Astrocyte of the hippocampus (primary cell): ENCODE data around the gene KCNQ2.

Source experiments
- DNase-seq: peaks from one replicate; pipeline ENCODE4 v3.0.0; 2011; ENCODE audit warnings: low read depth, low spot score

KCNQ2 gene

GRCh38 chr20:63403403-63404105 lies 68.9 kb downstream of the KCNQ2 start:
- no peak for DNase-seq

- DNase-seq: no peak
Measured at GRCh38 chr20:63402860-63403220, 69.6 kb downstream of the KCNQ2 start.

GRCh38 chr20:63402181-63402859 lies 70.1 kb downstream of the KCNQ2 start:
- DNase-seq: no peak

- DNase-seq: no peak
Measured at GRCh38 chr20:63401384-63402110, 70.9 kb downstream of the KCNQ2 start.

GRCh38 chr20:63400486-63401210 lies 71.8 kb downstream of the KCNQ2 start:
- no peak for DNase-seq

- DNase-seq: no peak
Measured at GRCh38 chr20:63399596-63400375, 72.7 kb downstream of the KCNQ2 start.

- DNase-seq: no peak
Measured at GRCh38 chr20:63398744-63399514, 73.5 kb downstream of the KCNQ2 start.

- DNase-seq: no peak
Measured at GRCh38 chr20:63397946-63398450, 74.5 kb downstream of the KCNQ2 start.

GRCh38 chr20:63397155-63397843 lies 75.2 kb downstream of the KCNQ2 start:
- no peak for DNase-seq

- no peak for DNase-seq
Measured at GRCh38 chr20:63396300-63396699, 76.2 kb downstream of the KCNQ2 start.

- DNase-seq: no peak
Measured at GRCh38 chr20:63395723-63396122, 76.7 kb downstream of the KCNQ2 start.

- no peak for DNase-seq
Measured at GRCh38 chr20:63394920-63395455, 77.5 kb downstream of the KCNQ2 start.

GRCh38 chr20:63394069-63394919 lies 78.2 kb downstream of the KCNQ2 start:
- peak; percentile 53 for DNase-seq

- DNase-seq: no peak
Measured at GRCh38 chr20:63393566-63393965, 78.9 kb downstream of the KCNQ2 start.

- DNase-seq: no peak
Measured at GRCh38 chr20:63392465-63393365, 79.7 kb downstream of the KCNQ2 start.

- DNase-seq: no peak
Measured at GRCh38 chr20:63387917-63388316, 84.5 kb downstream of the KCNQ2 start.

- DNase-seq: no peak
Measured at GRCh38 chr20:63387393-63387792, 85.1 kb downstream of the KCNQ2 start.
